HL-60/S4 treated with phorbol 12-myristate 13-acetate at 8.2 ng/mL for 4 days and 3 days (cell line): ENCODE results near the gene GNAS.
"Not testable (repeated sequence)": the region's sequence is repeated elsewhere in the genome, so short reads cannot be mapped to it uniquely, and the experiment has no call there.

ENCODE experiments used
- in situ Hi-C: fragments of 300-500 bp; cut with MboI; formaldehyde crosslinking; loops from 2 replicates; pipeline ENCODE4 v1.15.0; 2022; ENCODE audit warnings: low sequenced_read_pairs

The GNAS gene

DNA sequence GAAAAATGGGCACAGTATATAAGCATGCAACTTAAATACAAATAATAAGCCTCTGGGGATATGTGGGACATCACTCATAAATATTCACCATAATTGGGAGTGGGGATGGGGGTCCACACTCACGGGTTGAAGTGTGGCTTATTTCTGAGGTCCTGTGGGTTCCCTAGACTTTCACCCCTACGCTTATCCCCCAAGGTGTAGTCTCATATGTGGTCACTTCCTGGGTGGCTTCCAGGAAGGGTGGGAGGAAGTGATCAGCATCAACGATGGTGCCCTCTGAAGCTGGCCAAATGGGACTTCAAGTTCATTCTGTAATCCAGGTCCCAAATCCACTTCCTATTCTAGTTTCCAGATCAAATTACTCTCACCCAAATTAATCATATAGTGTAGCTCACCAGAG is 59.5 kb downstream of the GNAS start:
- in situ Hi-C loops, result no loop called here

DNA sequence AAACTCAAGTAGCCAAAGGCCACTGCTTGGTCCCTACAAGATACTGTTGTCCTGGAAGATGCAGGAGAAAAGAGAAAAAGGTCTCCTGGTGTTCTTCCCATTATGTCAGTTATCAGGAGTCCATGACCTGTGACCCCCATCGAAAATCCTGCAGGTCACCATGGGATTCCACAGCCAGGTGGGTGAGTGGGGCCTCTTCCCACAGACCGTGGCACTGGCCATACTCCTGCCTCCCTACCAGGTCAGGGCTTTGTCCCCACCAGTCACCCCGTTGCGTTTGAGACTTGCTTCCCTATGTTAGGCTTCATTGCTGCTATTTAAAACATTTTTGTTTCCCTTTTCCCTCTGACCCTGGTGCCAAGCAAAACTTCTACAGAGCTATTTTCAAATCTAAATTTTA is 60.6 kb downstream of the GNAS start:
- in situ Hi-C loops, result no loop called here

DNA sequence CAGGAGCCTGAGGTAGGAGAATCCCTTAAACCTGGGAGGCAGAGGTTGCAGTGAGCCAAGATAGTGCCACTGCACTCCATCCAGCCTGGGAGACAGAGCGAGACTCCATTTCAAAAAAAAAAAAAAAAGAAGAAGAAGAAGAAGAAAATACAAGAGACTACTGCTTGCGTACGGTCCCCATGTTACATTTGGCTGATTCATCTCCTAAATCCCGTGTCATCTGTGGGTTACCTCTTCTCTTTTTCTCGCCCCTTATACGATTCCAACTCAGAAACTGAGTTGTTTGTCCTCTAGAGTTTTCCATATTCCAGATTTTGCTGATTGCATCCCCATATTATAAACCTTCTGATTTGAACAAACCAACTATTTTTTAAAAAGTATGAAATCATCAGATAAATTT is 66.1 kb downstream of the GNAS start:
- in situ Hi-C loops, result no loop called here

DNA sequence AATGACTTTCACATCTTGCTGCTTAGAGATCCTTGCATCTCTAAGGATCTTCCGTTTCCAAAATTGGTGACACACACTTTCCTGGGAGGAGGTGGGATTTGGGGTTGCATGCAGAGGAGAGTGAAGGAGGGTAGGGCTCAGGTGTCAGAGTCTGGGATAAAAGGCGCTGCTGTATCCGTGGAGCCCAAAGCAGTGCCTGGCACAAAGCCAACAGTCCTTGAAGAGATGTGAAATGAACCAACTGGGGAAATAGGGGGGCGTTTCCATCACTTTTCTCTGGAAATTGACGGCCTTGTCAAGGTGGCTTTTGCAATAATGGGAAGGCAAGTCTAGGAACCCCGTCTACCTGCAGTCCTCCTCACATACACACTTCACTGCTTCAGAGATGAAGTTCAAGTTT is 69.0 kb downstream of the GNAS start:
- in situ Hi-C loops, result no loop called here

DNA sequence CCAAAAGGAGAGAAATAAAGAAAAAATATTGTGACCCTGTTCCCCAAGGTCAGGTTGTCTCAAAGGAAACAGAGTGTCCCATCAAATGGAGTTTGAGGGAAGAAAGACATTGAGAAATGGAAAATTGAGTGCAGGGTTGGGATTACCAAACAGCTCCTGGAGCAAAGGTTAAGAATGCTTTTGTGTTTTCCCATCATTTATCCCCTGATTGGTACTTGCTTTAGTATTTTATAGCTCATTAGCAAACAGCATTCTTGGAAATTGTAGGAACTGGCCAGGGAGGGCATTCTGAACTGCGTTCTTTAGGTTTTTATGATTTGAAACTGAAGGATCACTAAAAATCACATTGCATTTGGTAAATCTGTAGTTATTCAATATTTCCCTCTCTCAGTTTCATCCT is 69.5 kb downstream of the GNAS start:
- in situ Hi-C loops, result no loop called here

DNA sequence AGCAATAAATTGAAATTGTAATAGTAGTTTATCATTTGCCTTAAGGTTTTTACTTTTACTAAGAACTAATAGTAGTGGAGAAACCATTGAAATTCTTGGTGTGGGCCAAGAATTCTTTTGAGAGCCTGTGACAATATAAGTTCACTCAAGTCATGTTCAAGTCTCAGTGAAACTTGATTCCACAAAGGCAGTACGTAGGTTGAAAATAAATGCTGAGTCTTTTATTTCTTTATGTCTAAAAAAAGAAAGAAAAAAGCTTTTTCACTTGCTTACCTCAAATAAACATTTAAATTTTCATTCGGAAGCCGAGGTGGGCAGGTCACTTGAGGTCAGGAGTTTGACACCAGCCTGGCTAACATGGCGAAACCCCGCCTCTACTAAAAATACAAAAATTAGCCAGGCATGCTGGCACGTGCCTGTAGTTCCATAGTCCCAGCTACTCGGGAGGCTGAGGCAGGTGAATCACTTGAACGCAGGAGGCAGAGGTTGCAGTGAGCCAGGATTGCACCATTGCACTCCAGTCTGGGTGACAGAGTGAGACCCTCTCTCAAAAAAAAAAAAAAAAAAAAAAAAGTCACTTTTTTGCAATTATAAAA is 70.7 kb downstream of the GNAS start:
- in situ Hi-C loops, result no loop called here

DNA sequence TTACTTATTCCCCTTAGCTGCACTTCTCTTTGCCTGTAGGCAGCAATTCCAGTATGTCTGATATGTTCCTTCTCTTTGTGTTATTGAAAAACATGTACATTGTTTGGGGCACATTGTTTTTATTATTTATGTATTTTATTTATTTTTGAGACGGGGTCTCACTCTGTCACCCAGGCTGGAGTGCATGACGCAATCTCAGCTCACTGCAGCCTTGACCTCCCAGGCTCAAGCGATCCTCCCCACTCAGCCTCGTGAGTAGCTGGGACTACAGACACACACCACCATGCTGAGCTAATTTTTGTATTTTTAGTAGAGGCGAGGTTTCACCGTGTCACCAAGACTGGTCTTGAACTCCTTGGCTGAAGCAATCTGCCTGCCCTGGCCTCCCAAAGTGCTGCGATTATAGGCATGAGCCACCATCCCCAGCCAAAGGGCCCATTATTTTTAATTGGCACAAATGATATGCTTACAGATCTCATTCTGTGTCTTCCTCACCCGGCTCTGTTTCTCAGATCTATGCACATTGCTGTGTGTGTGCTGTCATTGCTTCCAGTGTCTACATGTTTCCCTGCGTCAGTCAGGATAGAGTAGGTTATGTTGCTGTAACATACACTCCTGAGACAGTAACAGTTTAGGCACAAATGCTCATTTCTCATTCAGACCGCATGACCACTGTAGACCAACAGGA is 74.4 kb downstream of the GNAS start:
- in situ Hi-C loops, result no loop called here

DNA sequence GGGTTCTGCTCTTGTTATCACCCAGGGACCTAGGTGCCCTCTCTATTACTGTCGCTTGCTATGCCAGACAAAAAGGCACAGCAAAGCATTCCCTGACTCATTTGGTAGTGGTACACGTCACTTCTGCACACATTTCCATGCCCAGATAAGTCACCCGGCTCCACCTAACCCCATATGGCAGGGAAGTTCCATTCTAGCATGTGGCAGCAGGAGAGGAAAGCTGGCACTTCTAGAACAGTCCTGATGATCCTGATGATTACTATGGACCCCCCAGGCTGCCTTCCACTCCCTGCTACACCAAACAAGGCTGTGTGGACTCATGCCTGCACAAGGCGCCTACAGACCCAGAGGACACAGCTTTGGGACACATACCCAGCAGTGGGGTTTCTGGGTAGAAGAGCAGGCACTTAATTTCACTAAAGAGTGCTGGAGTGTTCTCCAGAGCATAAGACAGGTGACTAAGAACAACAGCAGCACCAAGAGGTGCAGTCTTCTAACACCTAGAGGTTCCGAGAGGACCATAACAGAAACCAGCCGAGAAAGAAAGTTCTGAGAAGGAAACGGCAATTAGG is 75.1 kb downstream of the GNAS start:
- in situ Hi-C loops, result no loop called here

DNA sequence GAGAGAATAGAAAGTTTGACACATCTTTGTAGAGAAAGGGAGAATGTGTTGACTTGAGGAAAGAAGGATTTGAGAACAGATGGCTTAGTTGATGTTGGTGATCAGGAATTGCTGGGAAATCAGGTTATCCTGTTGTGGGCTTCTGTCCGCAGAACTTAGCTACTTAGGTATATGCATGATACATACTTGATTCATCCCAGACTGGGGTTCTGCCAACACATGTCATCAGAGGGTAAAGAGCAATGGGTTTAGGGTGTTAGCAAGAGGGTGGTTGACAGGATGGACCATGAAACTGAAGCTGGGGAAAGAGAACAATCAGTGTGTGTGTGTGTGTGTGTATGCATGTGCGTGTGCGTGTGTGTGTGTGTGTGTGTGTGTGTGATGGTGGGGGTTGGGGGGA is 78.0 kb downstream of the GNAS start:
- in situ Hi-C loops, result no loop called here

DNA sequence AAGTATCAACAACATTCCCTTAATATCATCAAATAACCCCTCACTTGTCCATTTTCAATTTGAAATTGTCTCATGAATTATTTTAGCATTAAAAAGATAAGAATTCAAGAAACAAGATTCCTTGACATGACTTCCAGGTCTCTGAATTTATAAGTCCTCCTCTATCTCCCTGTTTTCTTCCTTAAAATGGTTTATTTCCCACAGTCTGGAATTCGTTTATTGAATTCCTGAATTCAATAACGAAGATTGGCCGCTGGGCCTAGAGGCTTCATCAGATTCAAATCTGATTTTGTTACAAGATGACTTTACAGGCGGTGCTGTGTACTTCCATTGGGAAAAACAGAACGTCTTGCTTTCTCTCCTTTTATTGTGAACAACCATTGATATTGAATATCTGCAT is 79.7 kb downstream of the GNAS start:
- in situ Hi-C loops, result no loop called here

DNA sequence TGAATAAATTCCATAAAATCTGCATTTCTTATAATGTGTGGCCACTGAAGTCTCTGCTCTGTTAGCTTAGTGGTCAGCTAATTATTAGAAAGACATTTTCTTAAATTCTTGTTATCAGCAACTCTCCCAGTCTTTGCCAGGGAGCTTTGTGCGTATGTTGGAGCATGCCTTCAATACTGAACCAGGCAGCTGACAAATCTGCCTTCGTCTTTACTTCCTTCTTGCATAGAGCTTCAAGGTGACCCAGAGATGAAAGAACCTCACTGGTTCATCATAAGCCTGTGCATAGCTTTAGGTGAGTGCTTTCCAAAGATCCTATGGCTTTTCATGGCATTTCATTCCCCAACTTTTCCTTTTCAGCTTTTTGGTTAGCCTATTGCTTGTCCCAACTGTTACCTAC is 85.6 kb downstream of the GNAS start:
- in situ Hi-C loops, result no loop called here

DNA sequence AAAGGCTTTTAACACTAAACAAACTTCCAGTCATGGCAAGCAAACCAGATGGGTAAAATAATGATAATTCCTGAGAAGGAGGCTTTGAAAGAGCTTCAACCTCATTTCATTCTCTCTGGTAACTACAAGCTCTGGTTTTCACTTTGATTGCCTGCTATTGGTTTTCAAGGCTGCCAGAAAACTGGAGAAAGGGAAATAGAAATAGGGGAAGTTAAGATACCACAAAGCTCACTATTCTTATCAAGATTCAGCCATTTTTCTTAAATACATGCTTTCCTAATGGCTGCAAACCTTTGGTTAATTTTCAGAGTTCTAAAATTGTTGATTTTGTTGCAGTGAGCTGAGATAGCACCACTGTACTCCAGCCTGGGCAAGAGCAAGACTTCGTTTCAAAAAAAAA is 86.0 kb downstream of the GNAS start:
- in situ Hi-C loops, result no loop called here

DNA sequence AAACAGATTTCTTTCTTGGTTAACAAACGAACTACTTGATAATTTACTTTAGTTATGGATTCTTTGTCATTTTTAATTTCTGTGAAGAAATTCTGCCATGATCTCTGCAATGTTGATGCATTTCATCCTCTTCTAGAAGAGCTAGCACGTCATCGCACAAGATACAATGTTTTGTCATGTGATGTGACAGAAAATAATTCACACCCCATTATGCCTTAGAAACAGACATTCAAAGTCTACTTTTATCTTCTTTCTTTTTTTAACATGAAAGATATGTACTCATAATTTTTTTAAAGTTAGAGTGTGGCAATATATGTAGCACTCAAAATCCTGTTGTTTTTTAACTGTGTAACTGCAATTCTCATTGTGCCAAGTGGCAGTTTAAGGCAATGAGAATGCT is 89.0 kb downstream of the GNAS start:
- in situ Hi-C loops, result no loop called here

DNA sequence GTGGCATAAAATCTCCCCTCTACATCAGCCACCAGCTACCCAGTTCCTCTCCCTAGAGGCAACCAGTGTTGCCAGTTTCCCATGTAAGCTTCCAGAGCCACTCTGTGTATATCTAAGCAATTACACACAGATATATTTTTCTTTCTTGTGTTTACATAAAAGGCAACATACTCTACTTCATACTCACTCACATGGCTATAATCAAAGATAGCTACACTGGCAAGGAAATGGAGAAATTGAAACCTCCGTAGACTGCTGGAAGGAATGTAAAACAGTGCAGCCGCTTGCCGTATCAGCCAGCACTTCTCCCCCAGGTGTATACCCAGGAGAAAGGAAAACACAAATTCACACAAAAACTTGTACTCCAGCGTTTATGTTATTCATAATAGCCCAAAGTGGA is 90.0 kb downstream of the GNAS start:
- in situ Hi-C loops, result no loop called here

DNA sequence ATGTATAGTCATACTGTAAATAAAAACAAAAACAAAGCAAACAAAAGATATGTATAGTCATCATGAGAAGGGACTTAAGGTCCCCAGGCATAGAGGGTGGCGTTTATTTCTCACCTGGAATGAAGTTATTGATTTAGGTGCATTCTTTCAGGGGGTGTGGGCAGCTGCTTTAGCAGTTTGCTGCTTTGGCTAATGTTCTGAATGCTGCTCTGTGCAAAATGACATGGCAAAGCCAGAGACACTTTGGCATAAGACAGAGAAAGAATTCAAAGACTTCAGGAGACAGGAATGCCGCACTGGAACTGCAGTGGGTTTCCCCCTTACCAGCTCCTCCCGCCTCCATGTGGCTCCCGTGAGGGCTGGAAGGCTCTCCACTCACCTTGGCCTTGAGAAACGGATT is 92.1 kb downstream of the GNAS start:
- in situ Hi-C loops, result no loop called here

DNA sequence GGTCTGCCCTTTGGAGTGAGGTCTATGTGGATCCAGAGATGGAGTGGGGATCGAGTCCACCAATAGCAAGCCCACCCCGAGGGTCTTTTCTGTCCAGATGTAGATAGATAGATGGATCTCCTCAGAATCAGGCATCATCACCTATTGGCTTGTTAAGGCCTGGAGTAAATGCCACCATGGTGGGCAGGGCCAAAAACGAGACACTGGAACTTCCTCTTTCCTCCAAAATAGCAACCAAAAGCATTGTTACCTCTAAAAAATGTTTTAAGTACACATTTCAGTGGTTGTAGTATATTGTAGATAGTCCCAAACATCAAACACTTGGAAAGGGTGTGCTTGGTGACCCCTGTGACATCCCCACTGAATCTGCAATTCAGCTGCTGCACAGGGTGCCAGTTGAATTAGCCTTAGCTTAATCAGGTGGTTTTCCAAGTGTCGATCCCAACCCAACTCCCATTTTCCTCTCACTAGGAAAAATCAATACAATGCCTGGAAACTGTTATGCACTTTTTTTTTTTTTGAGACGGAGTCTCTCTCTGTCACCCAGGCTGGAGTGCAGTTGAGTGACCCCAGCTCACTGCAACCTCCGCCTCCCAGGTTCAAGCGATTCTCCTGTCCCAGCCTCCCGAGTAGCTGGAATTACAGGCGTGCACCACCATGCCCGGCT is 93.6 kb downstream of the GNAS start:
- in situ Hi-C loops, result no loop called here

DNA sequence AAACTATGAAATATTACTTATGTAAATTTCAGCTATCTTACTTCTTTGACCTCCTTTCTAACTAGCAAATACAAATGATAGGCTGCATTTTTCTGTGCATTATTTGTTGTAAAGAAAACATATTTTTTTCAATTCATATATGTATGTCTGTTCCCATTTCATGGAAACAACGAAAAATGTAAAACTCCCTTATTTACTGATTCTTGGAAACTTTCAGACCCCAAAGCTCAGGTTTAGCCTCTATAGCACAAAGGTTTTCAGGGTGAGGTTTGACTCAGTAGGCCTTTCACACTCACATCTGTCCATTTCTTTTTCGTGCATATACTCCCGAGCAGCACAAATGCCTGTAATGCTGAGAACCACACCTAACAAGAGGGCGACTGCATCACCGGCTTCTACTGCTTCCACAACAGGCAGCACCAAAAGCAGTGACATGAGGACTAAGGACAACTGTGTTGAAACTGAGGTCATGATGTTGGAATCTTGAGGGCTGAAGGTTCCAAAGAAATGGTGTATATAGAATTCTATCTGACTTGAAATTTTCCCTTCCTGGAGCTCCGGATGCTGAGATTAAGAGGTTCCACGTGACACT is 95.4 kb downstream of the GNAS start:
- in situ Hi-C loops, result not testable (repeated sequence)

DNA sequence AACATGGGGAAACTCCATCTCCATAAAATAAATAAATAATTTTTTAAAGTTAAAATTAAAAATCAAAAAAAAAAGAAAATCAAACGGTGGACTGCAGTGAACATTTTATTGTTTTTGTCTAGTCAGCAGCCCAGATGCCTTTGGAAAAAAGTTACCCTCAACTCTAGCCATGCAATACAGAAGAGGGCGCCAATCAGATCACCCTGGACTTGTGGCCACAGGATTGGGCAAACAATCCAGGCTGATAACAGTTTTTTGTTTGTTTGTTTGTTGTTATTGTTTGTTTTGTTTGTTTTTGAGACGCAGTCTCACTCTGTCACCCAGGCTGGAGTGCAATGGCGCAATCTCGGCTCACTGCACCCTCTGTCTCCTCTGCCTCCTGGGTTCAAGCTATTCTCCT is 98.1 kb downstream of the GNAS start:
- in situ Hi-C loops, result no loop called here

DNA sequence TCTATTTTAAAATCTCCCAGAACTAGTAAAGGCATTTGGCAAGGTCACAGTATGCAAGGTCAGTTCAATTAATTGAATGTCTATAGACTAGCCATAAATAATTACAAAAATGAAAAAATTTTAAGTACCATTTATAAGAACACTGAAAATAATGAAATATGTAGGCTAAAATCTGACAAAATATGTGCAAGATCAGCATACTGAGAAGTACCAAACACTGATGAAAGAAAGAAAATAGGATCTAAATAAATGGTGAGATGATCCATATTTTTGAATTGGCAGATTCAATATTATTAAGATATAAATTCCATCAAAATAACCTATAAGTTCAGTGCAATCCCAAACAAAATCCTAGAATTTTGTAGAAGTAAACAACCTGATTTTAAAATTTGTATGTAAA is 100.5 kb downstream of the GNAS start:
- in situ Hi-C loops, result no loop called here

DNA sequence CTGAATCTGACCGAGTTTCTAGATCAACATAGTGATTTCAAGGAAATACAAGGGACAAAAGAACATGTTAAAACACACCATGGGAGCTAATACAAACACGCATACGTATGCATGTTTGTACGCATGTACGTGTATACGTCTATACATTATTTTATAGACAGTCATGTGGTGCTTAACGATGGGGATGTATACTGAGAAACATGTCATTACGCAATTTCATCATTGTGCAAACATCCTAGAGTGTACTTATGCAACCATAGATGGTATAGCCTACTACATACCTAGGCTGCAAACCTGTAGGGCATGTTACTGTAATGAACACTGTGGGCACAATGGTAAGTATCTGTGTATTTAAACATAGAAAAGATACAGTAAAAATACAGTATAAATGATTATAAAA is 103.6 kb downstream of the GNAS start:
- in situ Hi-C loops, result no loop called here

DNA sequence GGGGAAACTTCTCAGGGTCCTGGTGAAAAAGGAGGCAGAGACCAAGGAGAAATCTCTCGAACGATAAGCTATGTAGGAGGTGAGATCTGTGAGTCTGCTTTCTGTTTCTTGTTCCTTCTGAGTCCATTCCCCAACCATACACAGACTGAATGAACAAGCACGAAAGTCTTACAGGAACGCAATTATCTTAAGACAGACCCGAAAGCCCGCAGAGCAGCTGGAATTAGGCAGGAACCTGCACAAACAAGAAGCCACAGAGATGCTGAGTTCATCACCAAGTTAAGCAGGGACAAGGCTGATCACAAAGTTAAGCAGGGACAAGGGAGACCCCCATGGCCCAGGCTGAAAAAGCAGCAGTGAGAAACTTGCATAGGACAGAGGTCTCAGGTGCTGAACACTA is 107.1 kb downstream of the GNAS start:
- in situ Hi-C loops, result no loop called here
